PFSK-1 (cell line): ENCODE measurements around the gene NRP1.

Source experiments
- FOXP2 ChIP-seq: optimal IDR thresholded peaks from 2 replicates; pipeline ENCODE3; 2011; ENCODE audit warnings: borderline replicate concordance, control low read depth, inconsistent platforms; ENCODE audit not compliant: insufficient read depth; ENCODE audit errors: extremely low read length, extremely low read depth
- POLR2AphosphoS5 ChIP-seq: IDR thresholded peaks from 2 replicates; pipeline ENCODE4 v1.6.1; 2012; ENCODE audit warnings: low read depth, mild to moderate bottlenecking, control low read depth, low read length, moderate library complexity
- SIN3A ChIP-seq: IDR thresholded peaks from 2 replicates; pipeline ENCODE4 v1.6.1; 2012; ENCODE audit warnings: mild to moderate bottlenecking, low read length, moderate library complexity, borderline replicate concordance; ENCODE audit not compliant: insufficient read depth
- TAF1 ChIP-seq: IDR thresholded peaks from 2 replicates; pipeline ENCODE4 v1.6.1; 2012; ENCODE audit warnings: low read length, control low read depth, borderline replicate concordance; ENCODE audit not compliant: insufficient read depth
- TF ChIP-seq, protein P1 (sequence below), 2 experiments: IDR thresholded peaks; 2 replicates each; pipeline versions ENCODE4 v1.6.1 to v1.8.0; 2011 to 2012; ENCODE audit warnings: low read depth in 2 of 2, low read length in 2 of 2, control low read depth in 1 of 2, inconsistent platforms in 1 of 2, mild to moderate bottlenecking in 1 of 2, moderate library complexity in 1 of 2; ENCODE audit not compliant: insufficient read depth in 1 of 2

DNA sequence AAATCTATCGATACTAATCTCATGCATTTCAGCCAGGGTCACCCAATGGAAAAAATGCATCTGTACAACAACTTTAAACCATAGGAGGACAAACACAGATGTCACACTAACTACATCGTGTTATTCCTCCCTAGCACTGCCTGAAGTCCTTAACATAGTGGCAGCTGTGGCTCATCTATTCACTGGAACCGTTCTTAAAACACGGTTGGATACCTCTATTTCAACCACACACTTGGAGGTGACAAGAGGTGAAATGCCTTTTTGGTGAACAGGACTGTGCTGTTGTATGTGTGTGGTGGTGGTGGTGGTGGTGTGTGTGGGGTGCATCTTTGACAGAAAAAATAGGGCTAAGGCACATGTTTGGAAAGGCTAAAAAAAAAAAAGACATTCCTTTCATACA, 93.1 kb downstream of the NRP1 start:
- TF ChIP-seq, protein P1, sequence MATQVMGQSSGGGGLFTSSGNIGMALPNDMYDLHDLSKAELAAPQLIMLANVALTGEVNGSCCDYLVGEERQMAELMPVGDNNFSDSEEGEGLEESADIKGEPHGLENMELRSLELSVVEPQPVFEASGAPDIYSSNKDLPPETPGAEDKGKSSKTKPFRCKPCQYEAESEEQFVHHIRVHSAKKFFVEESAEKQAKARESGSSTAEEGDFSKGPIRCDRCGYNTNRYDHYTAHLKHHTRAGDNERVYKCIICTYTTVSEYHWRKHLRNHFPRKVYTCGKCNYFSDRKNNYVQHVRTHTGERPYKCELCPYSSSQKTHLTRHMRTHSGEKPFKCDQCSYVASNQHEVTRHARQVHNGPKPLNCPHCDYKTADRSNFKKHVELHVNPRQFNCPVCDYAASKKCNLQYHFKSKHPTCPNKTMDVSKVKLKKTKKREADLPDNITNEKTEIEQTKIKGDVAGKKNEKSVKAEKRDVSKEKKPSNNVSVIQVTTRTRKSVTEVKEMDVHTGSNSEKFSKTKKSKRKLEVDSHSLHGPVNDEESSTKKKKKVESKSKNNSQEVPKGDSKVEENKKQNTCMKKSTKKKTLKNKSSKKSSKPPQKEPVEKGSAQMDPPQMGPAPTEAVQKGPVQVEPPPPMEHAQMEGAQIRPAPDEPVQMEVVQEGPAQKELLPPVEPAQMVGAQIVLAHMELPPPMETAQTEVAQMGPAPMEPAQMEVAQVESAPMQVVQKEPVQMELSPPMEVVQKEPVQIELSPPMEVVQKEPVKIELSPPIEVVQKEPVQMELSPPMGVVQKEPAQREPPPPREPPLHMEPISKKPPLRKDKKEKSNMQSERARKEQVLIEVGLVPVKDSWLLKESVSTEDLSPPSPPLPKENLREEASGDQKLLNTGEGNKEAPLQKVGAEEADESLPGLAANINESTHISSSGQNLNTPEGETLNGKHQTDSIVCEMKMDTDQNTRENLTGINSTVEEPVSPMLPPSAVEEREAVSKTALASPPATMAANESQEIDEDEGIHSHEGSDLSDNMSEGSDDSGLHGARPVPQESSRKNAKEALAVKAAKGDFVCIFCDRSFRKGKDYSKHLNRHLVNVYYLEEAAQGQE (IDR thresholded peaks at IDR 0.05; ENCODE audit: insufficient read depth in 1 of 2, low read depth in 2 of 2, low read length in 2 of 2), result no peak
- no peak for TF ChIP-seq SIN3A
- TF ChIP-seq POLR2AphosphoS5, result no peak
- no peak for TF ChIP-seq TAF1
- TF ChIP-seq FOXP2, result no peak
